BJ (cell line): Measurements from ENCODE around the gene CRTC1. TPM values are rescaled to one million over a fixed set of nuclear protein-coding genes. Genes with fewer than 3 reads are reported as not detected.

Experiments
- CTCF ChIA-PET: fragments of 350-600 bp; formaldehyde crosslinking; extraction: SDS; loops from one replicate; lab custom pipeline; 2021; ENCODE audit warnings: antibody characterized with exemption, inconsistent platforms; lab: Yijun Ruan, JAX
- POLR2A ChIA-PET: fragments of 300-600 bp; sonication (Branson Sonifier 250); formaldehyde crosslinking; extraction: SDS; loops from one replicate; lab custom pipeline; 2021; ENCODE audit warnings: antibody characterized with exemption; lab: Charles Lee
- DNase-seq: peaks from one replicate; pipeline ENCODE4 v3.0.0-alpha.2; 2011; ENCODE audit warnings: low read depth
- H3K27me3 ChIP-seq: 2 replicates; pipeline ENCODE4 v1.6.0; 2011; ENCODE audit warnings: low read length; ENCODE audit not compliant: control insufficient read depth, insufficient read depth
- H3K36me3 ChIP-seq: 2 replicates; pipeline ENCODE4 v1.5.1; 2011; ENCODE audit warnings: low read length; ENCODE audit not compliant: control insufficient read depth, insufficient read depth
- H3K4me3 ChIP-seq: 2 replicates; pipeline ENCODE4 v1.5.1; 2011; ENCODE audit warnings: low read depth, mild to moderate bottlenecking, control low read depth, low read length
- polyA plus RNA-seq: library from polyadenylated mRNA; depleted of rRNA; stranded (reverse); fragments of >200 nt; gene quantifications from 2 replicates; pipeline ENCODE4 v1.2.3, GENCODE V29; 2011
- TF ChIP-seq, protein P1 (sequence below): IDR thresholded peaks from 2 replicates; pipeline ENCODE4 v1.5.1; 2011; ENCODE audit warnings: low read depth, mild to moderate bottlenecking, control low read depth, inconsistent platforms, low read length, moderate library complexity; ENCODE audit not compliant: insufficient read depth

CRTC1 gene
- polyA plus RNA-seq, 1 experiment = 1.5 TPM

DNA sequence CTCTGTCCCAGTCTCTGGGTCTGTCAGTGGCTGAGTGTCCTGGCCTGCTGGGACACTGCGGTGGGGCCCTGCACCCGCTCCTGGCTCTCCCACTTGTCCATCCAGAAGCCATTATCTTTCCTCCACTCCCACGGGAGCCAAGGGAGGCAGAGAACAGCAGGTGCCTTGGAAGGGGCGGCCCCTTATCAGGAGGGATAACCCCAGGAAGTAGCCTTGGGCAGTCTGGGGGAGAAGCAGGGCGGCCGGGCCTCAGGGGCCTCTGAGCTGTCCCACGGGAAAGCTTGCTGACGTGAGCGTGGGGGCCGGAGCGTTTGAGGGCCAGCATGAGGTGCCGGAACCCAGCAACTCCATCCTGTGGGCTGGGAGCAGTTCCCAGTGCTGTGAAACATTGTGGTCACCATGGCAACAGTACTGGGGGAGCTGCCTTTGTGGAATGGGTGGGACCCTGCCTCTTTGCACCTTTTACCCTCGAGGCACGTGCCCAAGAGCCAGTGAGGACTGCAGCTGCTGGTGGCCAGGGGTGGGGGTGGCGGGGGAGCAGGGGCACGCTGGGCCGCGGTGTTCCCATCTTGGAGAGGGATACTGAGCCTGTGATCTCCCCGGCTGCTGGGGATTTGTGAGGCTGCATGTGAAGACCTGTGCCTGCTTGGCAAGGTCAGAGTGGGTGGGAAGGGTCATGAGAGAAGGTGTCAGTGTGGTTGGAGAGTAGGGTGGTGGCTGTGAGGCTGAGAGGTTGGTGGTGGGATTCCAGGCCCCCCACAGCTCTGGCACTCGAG is 25.7 kb upstream of the CRTC1 start:
- no peak overlapping the region for H3K4me3 ChIP-seq
- ChIA-PET CTCF (no interaction called here), POLR2A (no interaction called here)
- H3K36me3 ChIP-seq = no peaks in the 10 kb centered on the region; the same call in 1 of the 2 replicates
- no peak for DNase-seq
- TF ChIP-seq, protein P1, sequence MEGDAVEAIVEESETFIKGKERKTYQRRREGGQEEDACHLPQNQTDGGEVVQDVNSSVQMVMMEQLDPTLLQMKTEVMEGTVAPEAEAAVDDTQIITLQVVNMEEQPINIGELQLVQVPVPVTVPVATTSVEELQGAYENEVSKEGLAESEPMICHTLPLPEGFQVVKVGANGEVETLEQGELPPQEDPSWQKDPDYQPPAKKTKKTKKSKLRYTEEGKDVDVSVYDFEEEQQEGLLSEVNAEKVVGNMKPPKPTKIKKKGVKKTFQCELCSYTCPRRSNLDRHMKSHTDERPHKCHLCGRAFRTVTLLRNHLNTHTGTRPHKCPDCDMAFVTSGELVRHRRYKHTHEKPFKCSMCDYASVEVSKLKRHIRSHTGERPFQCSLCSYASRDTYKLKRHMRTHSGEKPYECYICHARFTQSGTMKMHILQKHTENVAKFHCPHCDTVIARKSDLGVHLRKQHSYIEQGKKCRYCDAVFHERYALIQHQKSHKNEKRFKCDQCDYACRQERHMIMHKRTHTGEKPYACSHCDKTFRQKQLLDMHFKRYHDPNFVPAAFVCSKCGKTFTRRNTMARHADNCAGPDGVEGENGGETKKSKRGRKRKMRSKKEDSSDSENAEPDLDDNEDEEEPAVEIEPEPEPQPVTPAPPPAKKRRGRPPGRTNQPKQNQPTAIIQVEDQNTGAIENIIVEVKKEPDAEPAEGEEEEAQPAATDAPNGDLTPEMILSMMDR = no peak
- no peaks in the 10 kb centered on the region; the same call in 1 of the 2 replicates for H3K27me3 ChIP-seq

DNA sequence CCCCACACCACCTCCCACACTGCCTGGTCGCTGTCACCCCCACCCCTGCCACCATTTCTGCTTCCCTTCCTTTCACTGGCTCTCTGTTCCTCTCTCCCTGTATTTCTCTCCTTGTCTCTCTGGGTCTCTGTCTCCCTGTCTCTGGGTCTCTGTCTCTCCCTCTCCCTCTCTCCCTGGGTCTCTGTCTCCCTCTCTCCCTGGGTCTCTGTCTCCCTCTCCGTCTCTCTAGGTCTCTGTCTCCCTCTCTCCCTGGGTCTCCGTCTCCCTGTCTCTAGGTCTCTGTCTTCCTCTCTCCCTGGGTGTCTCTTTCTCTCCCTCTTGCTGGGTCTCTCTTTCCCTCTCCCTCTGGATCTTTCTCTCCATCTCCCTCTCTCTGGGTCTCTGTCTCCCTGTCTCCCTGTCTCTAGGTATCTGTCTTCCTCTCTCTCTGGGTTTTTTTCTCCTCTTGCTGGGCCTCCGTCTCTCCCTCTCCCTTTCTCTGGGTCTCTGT is 25.1 kb upstream of the CRTC1 start:
- Histone ChIP-seq H3K27me3 (no peaks in the 10 kb centered on the region; the same call in 1 of the 2 replicates), H3K4me3 (no peak overlapping the region), H3K36me3 (no peaks in the 10 kb centered on the region)
- ChIA-PET CTCF (no interaction called here), POLR2A (no interaction called here)
- TF ChIP-seq, protein P1 = no peak
- no peak for DNase-seq

DNA sequence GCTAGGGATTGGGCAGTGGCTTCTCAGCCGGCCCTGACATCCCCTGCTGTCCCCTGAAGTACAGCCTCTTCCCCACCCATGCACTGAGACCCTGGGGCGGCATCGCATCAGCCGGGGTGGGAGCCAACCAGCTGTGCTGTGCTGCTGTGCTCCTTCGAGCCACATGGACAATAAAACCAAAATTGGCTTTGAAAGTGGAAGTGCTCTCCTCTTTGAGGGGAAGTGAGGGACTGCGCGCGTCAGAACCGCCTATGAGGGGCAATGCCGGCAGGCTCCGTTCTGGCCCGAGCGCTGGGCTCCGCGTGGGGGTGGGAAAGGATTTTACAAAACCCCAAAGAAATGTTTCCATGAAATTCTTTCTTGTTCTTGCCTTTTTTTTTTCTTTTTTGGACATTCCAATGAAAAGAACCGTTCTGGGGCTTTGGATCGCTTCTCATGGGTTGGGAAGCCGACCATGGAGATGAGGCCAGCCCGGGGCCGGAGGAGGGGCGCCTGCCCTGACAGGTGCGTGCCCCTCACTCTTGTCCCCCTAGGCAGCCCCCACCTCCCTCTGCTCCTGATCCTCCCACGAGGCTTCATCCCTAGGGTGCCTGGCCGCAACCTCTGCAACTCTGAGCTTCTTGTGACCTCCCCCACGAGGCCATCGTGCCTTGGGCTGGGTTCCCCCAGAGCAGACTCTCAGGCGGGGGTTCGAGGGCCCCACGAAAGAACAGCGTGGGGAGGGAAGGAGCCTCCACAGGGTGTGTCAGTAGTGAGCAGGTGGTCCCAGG is 24.0 kb upstream of the CRTC1 start:
- POLR2A ChIA-PET = no interaction called here
- H3K4me3 ChIP-seq = no peak overlapping the region

DNA sequence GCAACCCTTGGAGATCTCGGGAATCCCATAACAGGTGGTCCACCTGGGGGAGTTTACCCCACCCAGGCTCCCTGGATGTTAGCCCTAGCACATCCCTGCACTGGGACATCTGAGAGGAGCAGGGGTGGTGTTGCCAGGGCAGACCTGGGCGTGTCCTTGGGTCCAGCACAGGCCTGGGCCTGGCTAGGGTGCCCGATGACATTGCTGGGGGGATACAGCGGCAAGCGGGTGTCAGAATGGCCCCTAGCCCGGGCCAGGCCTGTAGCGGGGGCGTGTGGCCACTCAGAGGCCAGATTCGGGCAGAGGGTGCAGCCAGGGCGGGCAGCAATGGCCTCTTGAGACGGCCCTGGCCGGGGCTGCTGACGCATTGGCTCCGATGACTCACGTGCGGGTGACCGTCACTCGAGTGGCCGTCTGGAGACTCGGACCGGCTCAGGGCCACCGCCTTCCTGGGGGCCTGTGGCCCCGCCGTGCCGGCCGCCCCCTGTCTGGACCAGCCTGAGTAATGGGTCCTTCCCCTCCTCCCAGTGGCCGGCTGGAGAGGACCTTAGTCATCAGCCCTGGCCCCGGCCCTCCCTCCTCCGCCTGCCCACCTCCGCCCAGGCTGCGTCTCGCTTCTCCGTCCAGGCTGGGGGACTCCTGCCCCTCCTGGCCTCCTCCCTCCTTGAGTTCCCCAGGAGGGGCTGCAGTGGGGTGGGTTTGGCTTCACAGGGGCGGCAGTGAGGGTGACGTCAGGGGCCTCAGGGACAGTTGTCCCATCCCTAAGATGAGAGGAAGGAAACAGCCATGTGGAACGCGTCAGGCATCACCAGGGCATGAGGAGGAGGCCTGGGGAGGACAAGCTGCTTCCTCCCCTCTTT is 23.2 kb upstream of the CRTC1 start:
- Histone ChIP-seq H3K4me3 (no peak overlapping the region), H3K27me3 (no peaks in the 10 kb centered on the region; the same call in 1 of the 2 replicates), H3K36me3 (0 out of 2 replicates have a peak, but pooled peaks cover 1% of the 10 kb centered on the region)
- DNase-seq = no peak
- TF ChIP-seq, protein P1 = no peak
- ChIA-PET CTCF (interaction anchor here (0.5 to 1.3 kb wide), 2 partner anchors 16 to 38 kb away, joined by 3 to 4 read pairs; no protein-coding TSS in a partner anchor), POLR2A (no interaction called here)

More for the DNA sequence above, 24.0 kb upstream of the CRTC1 start:
- TF ChIP-seq, protein P1 = no peak
- Histone ChIP-seq H3K36me3 (0 out of 2 replicates have a peak, but pooled peaks cover 1% of the 10 kb centered on the region), H3K27me3 (no peaks in the 10 kb centered on the region; the same call in 1 of the 2 replicates)
- CTCF ChIA-PET = no interaction called here
- no peak for DNase-seq
